GM23338 (cell line): Measurements from ENCODE around the gene DDT. TPM values are rescaled to one million over a fixed set of nuclear protein-coding genes. Genes with fewer than 3 reads are reported as not detected.
"Not testable (repeated sequence)": the region's sequence is repeated elsewhere in the genome, so short reads cannot be mapped to it uniquely, and the experiment has no call there.

Experiments used
- ATAC-seq: fragments of 200-7000 bp; cut with Tn5 transposase; 3 replicates; pipeline ENCODE4 v1.9.1; 2020
- DNase-seq: peaks from one replicate; pipeline ENCODE4 v3.0.0-alpha.2; 2015; ENCODE audit warnings: low spot score
- H2AFZ ChIP-seq: fragments of 200-600 bp; sonication (generic); 2 replicates; pipeline ENCODE4 v1.8.0; 2016; ENCODE audit warnings: antibody characterized with exemption, mild to moderate bottlenecking, moderate library complexity
- H3F3A ChIP-seq: fragments of 200-600 bp; sonication (generic); replicated peaks from 2 replicates; pipeline ENCODE4 v1.8.0; 2017; ENCODE audit warnings: antibody characterized with exemption, mixed run types, low read depth
- H3K27ac ChIP-seq: fragments of 200-600 bp; sonication (generic); 2 replicates; pipeline ENCODE4 v1.6.1; 2016; ENCODE audit warnings: low read depth
- H3K27me3 ChIP-seq: fragments of 200-600 bp; sonication (generic); 2 replicates; pipeline ENCODE4 v1.8.0; 2016; ENCODE audit warnings: mild to moderate bottlenecking, mixed run types, moderate library complexity; ENCODE audit not compliant: insufficient read depth
- H3K36me3 ChIP-seq: fragments of 200-600 bp; sonication (generic); 2 replicates; pipeline ENCODE4 v1.8.0; 2016; ENCODE audit warnings: mild to moderate bottlenecking; ENCODE audit not compliant: insufficient read depth
- H3K4me1 ChIP-seq: fragments of 200-600 bp; sonication (generic); 2 replicates; pipeline ENCODE4 v1.8.0; 2016; ENCODE audit warnings: mild to moderate bottlenecking, moderate library complexity; ENCODE audit not compliant: insufficient read depth
- H3K4me2 ChIP-seq: fragments of 200-600 bp; sonication (generic); 2 replicates; pipeline ENCODE4 v1.7.1; 2017; ENCODE audit warnings: mixed run types
- H3K4me3 ChIP-seq: fragments of 200-600 bp; sonication (generic); 2 replicates; pipeline ENCODE4 v1.6.1; 2016; ENCODE audit warnings: mixed run types
- H3K79me2 ChIP-seq: fragments of 200-600 bp; sonication (generic); replicated peaks from 2 replicates; pipeline ENCODE4 v1.8.0; 2017; ENCODE audit warnings: mild to moderate bottlenecking; ENCODE audit not compliant: insufficient read depth
- H3K9me2 ChIP-seq: fragments of 200-600 bp; sonication (generic); 2 replicates; pipeline ENCODE4 v1.8.0; 2017; ENCODE audit not compliant: insufficient read depth
- H4K20me1 ChIP-seq: fragments of 200-600 bp; sonication (generic); replicated peaks from 2 replicates; pipeline ENCODE4 v1.8.0; 2017; ENCODE audit warnings: mild to moderate bottlenecking; ENCODE audit not compliant: insufficient read depth
- H3K27ac Mint-ChIP-seq: 2 replicates; pipeline ENCODE4 v1.8.0; 2020; ENCODE audit warnings: inconsistent platforms, mild to moderate bottlenecking, moderate library complexity, mixed read lengths
- H3K27me3 Mint-ChIP-seq: 3 replicates; pipeline ENCODE4 v1.8.0; 2022; ENCODE audit warnings: low read depth, mild to moderate bottlenecking, moderate library complexity, mixed read lengths, inconsistent platforms; ENCODE audit not compliant: insufficient read depth, poor library complexity
- H3K36me3 Mint-ChIP-seq: 3 replicates; pipeline ENCODE4 v1.8.0; 2021; ENCODE audit warnings: low read depth, mild to moderate bottlenecking, inconsistent platforms, moderate library complexity, mixed read lengths
- H3K4me1 Mint-ChIP-seq: 3 replicates; pipeline ENCODE4 v1.8.0; 2020; ENCODE audit warnings: mild to moderate bottlenecking, inconsistent platforms, mixed read lengths
- H3K4me3 Mint-ChIP-seq: 3 replicates; pipeline ENCODE4 v1.8.0; 2021; ENCODE audit warnings: moderate library complexity, mild to moderate bottlenecking, inconsistent platforms, mixed read lengths
- H3K9me3 Mint-ChIP-seq: 3 replicates; pipeline ENCODE4 v1.8.0; 2020; ENCODE audit warnings: moderate library complexity, mild to moderate bottlenecking, inconsistent platforms, mixed read lengths
- polyA plus RNA-seq: library from polyadenylated mRNA; unstranded; fragments of >200 nt; fragmentation: Nextera tagmentation; extraction: Ambion mirVana; gene quantifications from 2 replicates; pipeline ENCODE4 v1.2.1, GENCODE V29; 2016
- total RNA-seq: library from RNA; depleted of rRNA; stranded (reverse); fragments of >200 nt; shearing (Covaris generic); gene quantifications from 2 replicates; pipeline ENCODE4 v1.2.3, GENCODE V29; 2014

The DDT gene
- total and polyA plus RNA-seq, 2 experiments from 2014 or later = 150 to 232 TPM

DNA sequence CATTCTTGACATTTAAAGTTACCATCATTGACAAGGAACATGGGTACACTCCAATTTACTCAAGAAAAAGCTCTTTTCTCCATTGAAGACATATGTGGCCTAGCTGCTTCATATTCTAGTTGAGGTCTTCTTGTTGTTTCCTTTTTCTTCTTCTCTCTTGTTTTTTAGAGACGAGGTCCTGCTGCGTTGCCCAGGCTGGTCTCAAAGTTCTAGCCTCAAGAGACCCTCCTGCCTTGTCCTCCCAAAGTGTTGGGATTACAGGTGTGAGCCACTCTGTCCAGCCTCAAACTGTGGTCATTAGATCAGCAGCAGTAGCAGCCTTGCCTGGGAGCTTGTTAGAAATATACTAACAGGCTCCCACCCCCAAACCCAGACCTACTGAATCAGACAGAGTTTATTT is 18.8 kb upstream of the DDT start:
- not testable (repeated sequence) for H3K27me3 ChIP-seq, H3K27me3 Mint-ChIP-seq, H3K4me3 ChIP-seq, H3F3A ChIP-seq, H3K36me3 ChIP-seq, DNase-seq, H3K9me3 Mint-ChIP-seq, H3K4me1 Mint-ChIP-seq, H3K27ac ChIP-seq, H3K79me2 ChIP-seq, H2AFZ ChIP-seq, H3K27ac Mint-ChIP-seq, H3K36me3 Mint-ChIP-seq, H3K9me2 ChIP-seq, H4K20me1 ChIP-seq, H3K4me1 ChIP-seq, ATAC-seq, H3K4me2 ChIP-seq, H3K4me3 Mint-ChIP-seq

DNA sequence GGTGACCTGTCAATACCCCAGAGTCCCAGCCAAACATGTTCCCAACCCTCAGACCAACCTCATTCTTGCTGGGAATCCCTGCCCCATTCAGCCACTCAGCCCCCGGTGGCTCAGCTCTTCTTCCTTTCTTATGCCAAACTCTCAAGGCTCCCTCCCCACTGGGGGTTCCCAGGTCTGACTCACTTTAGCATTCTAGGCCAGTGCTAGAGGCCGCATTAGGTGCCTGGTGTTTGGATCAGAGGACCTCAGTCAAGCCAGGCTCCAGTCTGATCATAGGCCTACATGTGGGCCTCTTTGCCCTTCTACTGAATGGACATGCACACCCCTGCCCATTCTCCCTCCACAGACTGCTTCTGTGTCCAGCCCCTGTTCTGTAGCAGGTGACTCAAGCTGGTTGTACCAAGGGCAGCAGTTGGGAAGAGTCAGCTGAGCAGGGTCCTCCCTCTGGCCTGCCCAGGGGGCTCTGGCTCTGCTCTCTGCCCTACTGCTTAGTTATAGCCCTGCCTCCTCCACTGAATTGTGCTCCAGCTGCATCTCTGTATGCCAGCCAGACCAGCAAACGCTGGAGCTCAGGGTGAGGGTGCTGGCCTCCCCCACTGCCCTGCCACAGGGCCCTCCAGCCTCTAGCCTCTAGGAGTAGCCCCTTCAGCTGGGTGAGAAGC is 15.5 kb upstream of the DDT start:
- not testable (repeated sequence) for H3K4me3 Mint-ChIP-seq, H3K9me3 Mint-ChIP-seq, H3F3A ChIP-seq, H3K4me2 ChIP-seq, H2AFZ ChIP-seq, H3K79me2 ChIP-seq, H4K20me1 ChIP-seq, H3K9me2 ChIP-seq, H3K27me3 ChIP-seq, H3K36me3 ChIP-seq, H3K27ac ChIP-seq, H3K27me3 Mint-ChIP-seq, H3K4me1 ChIP-seq, H3K27ac Mint-ChIP-seq, H3K4me3 ChIP-seq, H3K36me3 Mint-ChIP-seq
- ATAC-seq (peak; percentile 74), DNase-seq (peak; percentile 6)
- peaks cover 20% of the 10 kb centered on the region for H3K4me1 Mint-ChIP-seq

DNA sequence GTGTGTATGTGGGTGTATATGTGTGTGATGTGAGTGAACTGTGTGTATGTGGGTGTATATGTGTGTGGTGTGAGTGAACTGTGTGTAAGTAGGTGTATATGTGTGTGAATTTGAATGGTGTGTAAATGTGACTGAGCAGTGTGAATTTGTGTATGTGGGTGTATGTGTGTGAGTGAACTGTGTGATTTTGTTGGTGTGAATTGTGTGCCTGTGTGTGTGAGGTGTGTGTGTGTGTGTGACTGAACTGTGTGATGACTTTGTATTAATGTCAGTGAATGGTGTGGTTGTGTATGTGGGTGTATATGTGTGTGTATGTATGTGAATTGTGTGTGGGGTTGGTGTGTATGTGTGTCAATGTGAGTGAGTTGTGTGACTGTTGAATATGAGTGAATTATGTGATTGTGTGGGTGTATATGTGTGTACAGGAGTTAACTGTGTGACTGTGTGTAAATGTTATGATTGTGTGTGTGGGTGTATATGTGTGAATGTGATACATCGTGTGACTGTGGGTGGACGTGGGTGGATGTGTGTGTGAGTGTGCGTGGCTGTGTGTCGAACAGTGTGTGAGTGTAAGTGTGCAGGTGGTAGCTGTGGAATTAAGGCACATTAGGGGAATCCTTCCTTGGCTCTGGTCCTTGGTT is 12.4 kb upstream of the DDT start:
- not testable (repeated sequence) for H3K79me2 ChIP-seq, H3K4me1 ChIP-seq, H3K27me3 Mint-ChIP-seq, H3K27ac Mint-ChIP-seq, H3K4me2 ChIP-seq, H3K9me3 Mint-ChIP-seq, H3K27ac ChIP-seq, H3K27me3 ChIP-seq, H2AFZ ChIP-seq, H3K4me3 Mint-ChIP-seq, H3K4me3 ChIP-seq, H4K20me1 ChIP-seq, DNase-seq, ATAC-seq, H3F3A ChIP-seq, H3K36me3 ChIP-seq, H3K36me3 Mint-ChIP-seq, H3K9me2 ChIP-seq
- H3K4me1 Mint-ChIP-seq = peaks cover 23% of the 10 kb centered on the region

DNA sequence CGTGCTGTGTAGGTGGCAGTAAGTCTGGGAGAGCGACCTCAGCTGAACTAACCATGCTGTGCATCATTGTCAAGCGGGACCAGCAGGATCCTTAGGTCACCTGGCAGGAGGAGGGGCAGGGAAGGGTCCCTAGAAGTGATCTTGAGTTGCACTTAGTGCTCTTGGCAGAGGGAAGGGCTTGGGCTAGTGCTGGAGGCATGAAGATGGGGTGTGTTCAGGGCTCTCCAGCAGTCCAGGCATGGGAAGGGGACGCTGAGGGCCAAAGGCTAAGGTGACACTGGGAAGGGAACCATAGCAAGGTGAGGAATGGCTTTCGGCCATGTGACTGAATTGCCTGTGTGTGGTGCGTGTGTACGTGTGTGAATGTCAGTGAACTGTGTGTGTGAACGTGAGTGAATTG is 11.8 kb upstream of the DDT start:
- not testable (repeated sequence) for H3F3A ChIP-seq, H3K4me3 Mint-ChIP-seq, H3K36me3 ChIP-seq, DNase-seq, H3K4me3 ChIP-seq, H2AFZ ChIP-seq, H3K27me3 ChIP-seq, H4K20me1 ChIP-seq, H3K36me3 Mint-ChIP-seq, ATAC-seq, H3K27me3 Mint-ChIP-seq, H3K4me1 ChIP-seq, H3K9me2 ChIP-seq, H3K9me3 Mint-ChIP-seq, H3K4me2 ChIP-seq, H3K79me2 ChIP-seq, H3K27ac ChIP-seq, H3K27ac Mint-ChIP-seq
- H3K4me1 Mint-ChIP-seq = peaks cover 23% of the 10 kb centered on the region
